Measurements from ENCODE around the gene TNFAIP8L1.

Gene TNFAIP8L1

GRCh38 chr19:4613254-4613751 lies 26.0 kb upstream of the TNFAIP8L1 start:
- no peak for DNase-seq

- no peak for DNase-seq
These were observed 21.3 kb upstream of the TNFAIP8L1 start for GRCh38 chr19:4618019-4618418.

- DNase-seq: no peak
These were observed 19.5 kb upstream of the TNFAIP8L1 start for GRCh38 chr19:4619668-4620294.

- DNase-seq: no peak
These were observed 18.6 kb upstream of the TNFAIP8L1 start for GRCh38 chr19:4620675-4621074.

GRCh38 chr19:4622695-4623421 lies 16.5 kb upstream of the TNFAIP8L1 start:
- no peak for DNase-seq

GRCh38 chr19:4624301-4624700 lies 15.0 kb upstream of the TNFAIP8L1 start:
- DNase-seq: no peak

- no peak for DNase-seq
These were observed 14.5 kb upstream of the TNFAIP8L1 start for GRCh38 chr19:4624733-4625362.

- DNase-seq: peak; percentile 19
These were observed 6.0 kb upstream of the TNFAIP8L1 start for GRCh38 chr19:4633140-4633967.

GRCh38 chr19:4635754-4636116 lies 3.6 kb upstream of the TNFAIP8L1 start:
- no peak for DNase-seq

- DNase-seq: peak; percentile 14
These were observed 3.1 kb upstream of the TNFAIP8L1 start for GRCh38 chr19:4636151-4636717.

GRCh38 chr19:4636761-4637160 lies 2.6 kb upstream of the TNFAIP8L1 start:
- no peak for DNase-seq

- DNase-seq: no peak
These were observed 999 bp upstream of the TNFAIP8L1 start for GRCh38 chr19:4638317-4638716.

GRCh38 chr19:4639531-4640246 lies 373 bp downstream of the TNFAIP8L1 start:
- peak; percentile 18 for DNase-seq

- DNase-seq: no peak
These were observed 1.1 kb downstream of the TNFAIP8L1 start for GRCh38 chr19:4640247-4641000.

GRCh38 chr19:4641132-4641531 lies 1.8 kb downstream of the TNFAIP8L1 start:
- no peak for DNase-seq

- no peak for DNase-seq
These were observed 3.3 kb downstream of the TNFAIP8L1 start for GRCh38 chr19:4642625-4643024.

GRCh38 chr19:4645718-4646117 lies 6.4 kb downstream of the TNFAIP8L1 start:
- no peak for DNase-seq

- no peak for DNase-seq
These were observed 8.6 kb downstream of the TNFAIP8L1 start for GRCh38 chr19:4647676-4648644.

- DNase-seq: no peak
These were observed 10.2 kb downstream of the TNFAIP8L1 start for GRCh38 chr19:4649392-4650047.

- DNase-seq: no peak
These were observed 10.8 kb downstream of the TNFAIP8L1 start for GRCh38 chr19:4650159-4650558.
